Stomach (tissue), 9 donors: Measurements from ENCODE around the gene ELOVL1. TPM values are rescaled to one million over a fixed set of nuclear protein-coding genes. Genes with fewer than 3 reads are reported as not detected.

Experiments used
- DNase-seq, 2 donors: peaks; one replicate each; pipeline versions ENCODE4 v3.0.0 to v3.0.0-alpha.2; 2013 to 2019
- H3K27ac ChIP-seq, 5 donors: fragments of 200-600 bp in 4 of 5; sonication (generic) in 4 of 5; one replicate each; pipeline ENCODE4 v1.5.1; 2013 to 2019; ENCODE audit warnings: mild to moderate bottlenecking in 1 of 5, moderate library complexity in 1 of 5
- H3K27me3 ChIP-seq, 3 donors: fragments of 200-600 bp; sonication (generic); one replicate each; pipeline ENCODE4 v1.5.1; 2017 to 2019; ENCODE audit warnings: mixed run types in 1 of 3
- H3K36me3 ChIP-seq, 4 donors: fragments of 200-600 bp; sonication (generic); 1 replicate in 3 of 4; 2 replicates in 1 of 4; pipeline ENCODE4 v1.5.1; 2016 to 2019
- H3K4me1 ChIP-seq, 4 donors: fragments of 200-600 bp; sonication (generic); one replicate each; pipeline ENCODE4 v1.5.1; 2016 to 2019
- H3K4me3 ChIP-seq, 4 donors: fragments of 200-600 bp; sonication (generic) in 3 of 4; one replicate each; pipeline ENCODE4 v1.5.1; 2016 to 2019; ENCODE audit warnings: mild to moderate bottlenecking in 1 of 4
- H3K9me3 ChIP-seq, 4 donors: fragments of 200-600 bp; sonication (generic); one replicate each; pipeline ENCODE4 v1.5.1; 2016 to 2019
- CTCF ChIP-seq, 7 experiments: fragments of 450-650 bp in 4 of 7; fragments of 200-600 bp in 3 of 7; sonication (generic) in 3 of 7; IDR thresholded peaks; one replicate each; pipeline ENCODE4 v1.5.1; 2016 to 2019; ENCODE audit warnings: antibody characterized with exemption in 7 of 7, control low read depth in 2 of 7, mild to moderate bottlenecking in 1 of 7
- EP300 ChIP-seq: sonication (generic); formaldehyde crosslinking; IDR thresholded peaks from one replicate; pipeline ENCODE4 v1.6.1; 2017; ENCODE audit warnings: antibody characterized with exemption
- POLR2A ChIP-seq, 4 donors: fragments of 450-650 bp; IDR thresholded peaks; one replicate each; pipeline ENCODE4 v1.6.1; 2016; ENCODE audit warnings: antibody characterized with exemption in 4 of 4, control low read depth in 2 of 4, mild to moderate bottlenecking in 1 of 4, moderate library complexity in 1 of 4
- POLR2AphosphoS5 ChIP-seq, 3 donors: sonication (generic); formaldehyde crosslinking; IDR thresholded peaks; one replicate each; pipeline ENCODE4 v1.6.1; 2016; ENCODE audit warnings: antibody characterized with exemption in 3 of 3
- WGBS, 5 donors: extraction: QIAGEN DNeasy Blood & Tissue Kit in 3 of 5; methylation state at CpG; one replicate each; pipeline versions ENCODE4 v1.1.5 to v1.1.7; 2013 to 2018; 5-methylcytosine and 5-hydroxymethylcytosine counted together
- intact Hi-C: fragments of 100-400 bp; cut with DNase I; formaldehyde crosslinking; loops from one replicate; pipeline ENCODE4 v1.15.1; 2023; ENCODE audit warnings: low total_unique reads
- polyA plus RNA-seq, 3 donors: library from polyadenylated mRNA; stranded (reverse); fragments of 200-250 nt; gene quantifications; one replicate each; pipeline ENCODE4 v1.2.3, GENCODE V29; 2013
- total RNA-seq, 5 donors: library from RNA; depleted of rRNA; stranded (reverse); fragments of >200 nt; gene quantifications; one replicate each; pipeline versions ENCODE4 v1.1.0 to v1.2.3, GENCODE V29; 2014 to 2016
- donor health status: healthy with polysubstance abuse.
- donor health status: Bipolar disorder and iron deficiency.
- donor health status: healthy.

The ELOVL1 gene
- total and polyA plus RNA-seq, 8 donors: 7.6 to 109 (median 55.7) TPM

GRCh38 chr1:43317817-43318471, 49.9 kb downstream of the ELOVL1 start:
- TF ChIP-seq CTCF (IDR thresholded peaks at IDR 0.05): no peak
- no peak for TF ChIP-seq POLR2AphosphoS5 (IDR thresholded peaks at IDR 0.05)
- no peak for TF ChIP-seq POLR2A (IDR thresholded peaks at IDR 0.05)
- TF ChIP-seq EP300: no peak
- WGBS, 5 donors: 82 to 89% (median 87%) methylated on average over 15 of the region's 15 CpGs
- Histone ChIP-seq H3K9me3 (no peaks in the 10 kb centered on the region), H3K4me3 (no peak overlapping the region), H3K36me3 (peaks cover 0 to 4% (median 0%) of the 10 kb centered on the region in 4 donors), H3K27me3 (no peaks in the 10 kb centered on the region), H3K4me1 (no peaks in the 10 kb centered on the region), H3K27ac (no peak overlapping the region)
- intact Hi-C loops: no loop called here
- no peak for DNase-seq

GRCh38 chr1:43316738-43317520, 50.9 kb downstream of the ELOVL1 start:
- H3K27me3 ChIP-seq: no peaks in the 10 kb centered on the region
- intact Hi-C loops: no loop called here
- DNase-seq: no peak
- 86 to 90% (median 88%) methylated on average over 16 of the region's 16 CpGs for WGBS, 5 donors
- no peaks in the 10 kb centered on the region for H3K4me1 ChIP-seq
- no peak overlapping the region for H3K4me3 ChIP-seq
- peaks cover 0 to 4% (median 0%) of the 10 kb centered on the region in 4 donors for H3K36me3 ChIP-seq
- no peak for TF ChIP-seq POLR2AphosphoS5 (IDR thresholded peaks at IDR 0.05)
- H3K27ac ChIP-seq: no peak overlapping the region
- H3K9me3 ChIP-seq: no peaks in the 10 kb centered on the region

GRCh38 chr1:43315963-43316737, 51.7 kb downstream of the ELOVL1 start:
- Histone ChIP-seq H3K9me3 (no peaks in the 10 kb centered on the region), H3K27ac (no peak overlapping the region), H3K4me1 (no peaks in the 10 kb centered on the region), H3K4me3 (no peak overlapping the region), H3K36me3 (peaks cover 0 to 4% (median 0%) of the 10 kb centered on the region in 4 donors), H3K27me3 (no peaks in the 10 kb centered on the region)
- no peak for DNase-seq
- TF ChIP-seq CTCF (IDR thresholded peaks at IDR 0.05): no peak
- no peak for TF ChIP-seq EP300
- no peak for TF ChIP-seq POLR2A (IDR thresholded peaks at IDR 0.05)
- TF ChIP-seq POLR2AphosphoS5 (IDR thresholded peaks at IDR 0.05): no peak
- intact Hi-C loops: no loop called here
- 87 to 93% (median 92%) methylated on average over 10 of the region's 10 CpGs for WGBS, 5 donors

- Histone ChIP-seq H3K9me3 (no peaks in the 10 kb centered on the region), H3K4me1 (no peaks in the 10 kb centered on the region), H3K27me3 (no peaks in the 10 kb centered on the region), H3K36me3 (peaks cover 0 to 4% (median 0%) of the 10 kb centered on the region in 4 donors), H3K27ac (no peak overlapping the region), H3K4me3 (no peak overlapping the region)
- 76 to 90% (median 84%) methylated on average over 3 of the region's 3 CpGs for WGBS, 5 donors
- DNase-seq: no peak
- no peak for TF ChIP-seq CTCF (IDR thresholded peaks at IDR 0.05)
- TF ChIP-seq POLR2AphosphoS5 (IDR thresholded peaks at IDR 0.05): no peak
- intact Hi-C loops: no loop called here
Measured at GRCh38 chr1:43315481-43315880, 52.3 kb downstream of the ELOVL1 start.
